ENCODE measurements around the gene VPS13D. TPM values are rescaled to one million over a fixed set of nuclear protein-coding genes. Genes with fewer than 3 reads are reported as not detected.
"Not testable (repeated sequence)": the region's sequence is repeated elsewhere in the genome, so short reads cannot be mapped to it uniquely, and the experiment has no call there.

VPS13D gene
- total RNA-seq, 6 experiments from 2014 or later = 25.9 to 36.9 (median 30.8) TPM

GRCh38 chr1:12536023-12536639 lies 306.3 kb downstream of the VPS13D start:
- peaks cover 0 to 24% (median 3%) of the 10 kb centered on the region in 4 donors for H3K4me1 ChIP-seq
- no peaks in the 10 kb centered on the region for H3K36me3 ChIP-seq
- H3K27ac ChIP-seq = no peak overlapping the region
- H3K9me3 ChIP-seq = no peaks in the 10 kb centered on the region
- ATAC-seq (no peak), DNase-seq (no peak)
- H3K4me3 ChIP-seq = no peak overlapping the region
- H3K27me3 ChIP-seq = no peaks in the 10 kb centered on the region
- 91% methylated on average over 1 of the region's 1 CpG for WGBS (ENCODE audit: insufficient coverage, low coverage, low lambda C conversion rate, missing lambda C conversion rate)
- TF ChIP-seq CTCF (IDR thresholded peaks at IDR 0.05) (no peak), POLR2A (IDR thresholded peaks at IDR 0.05) (no peak)
- intact Hi-C loops (cut with DNase I) = no loop called here

- TF ChIP-seq CTCF (IDR thresholded peaks at IDR 0.05) = no peak
- no peak for TF ChIP-seq POLR2A (IDR thresholded peaks at IDR 0.05)
- no peak for ATAC-seq
- no peak for DNase-seq
- H3K27me3 ChIP-seq = no peaks in the 10 kb centered on the region
- H3K9me3 ChIP-seq = no peaks in the 10 kb centered on the region
- H3K27ac ChIP-seq = no peak overlapping the region
- peaks cover 0 to 24% (median 7%) of the 10 kb centered on the region in 4 donors for H3K4me1 ChIP-seq
- 95% methylated on average over 4 of the region's 4 CpGs for WGBS (ENCODE audit: insufficient coverage, low coverage, low lambda C conversion rate, missing lambda C conversion rate)
- H3K36me3 ChIP-seq = no peaks in the 10 kb centered on the region
- intact Hi-C loops (cut with DNase I) = no loop called here
- no peak overlapping the region for H3K4me3 ChIP-seq
These were observed 307.5 kb downstream of the VPS13D start for GRCh38 chr1:12537294-12537693.

- Histone ChIP-seq H3K4me3 (no peak overlapping the region), H3K4me1 (peaks cover 0 to 19% (median 7%) of the 10 kb centered on the region in 4 donors), H3K9me3 (no peaks in the 10 kb centered on the region), H3K36me3 (no peaks in the 10 kb centered on the region), H3K27me3 (no peaks in the 10 kb centered on the region), H3K27ac (no peak overlapping the region)
- ATAC-seq (no peak), DNase-seq (no peak)
- intact Hi-C loops (cut with DNase I) = no loop called here
- TF ChIP-seq CTCF (IDR thresholded peaks at IDR 0.05) (no peak), POLR2A (IDR thresholded peaks at IDR 0.05) (no peak)
- 77% methylated on average over 2 of the region's 3 CpGs for WGBS (ENCODE audit: insufficient coverage, low coverage, low lambda C conversion rate, missing lambda C conversion rate)
These were observed 308.2 kb downstream of the VPS13D start for GRCh38 chr1:12537906-12538461.

- H3K9me3 ChIP-seq; H3K27me3 ChIP-seq; intact Hi-C loops (cut with DNase I); H3K27ac ChIP-seq; ATAC-seq; H3K4me3 ChIP-seq; H3K36me3 ChIP-seq; DNase-seq: not testable (repeated sequence)
- 89% methylated on average over 1 of the region's 3 CpGs for WGBS (ENCODE audit: insufficient coverage, low coverage, low lambda C conversion rate, missing lambda C conversion rate)
- H3K4me1 ChIP-seq = peaks cover 0 to 21% (median 7%) of the 10 kb centered on the region in 4 donors
These were observed 308.7 kb downstream of the VPS13D start for GRCh38 chr1:12538536-12538935.

- peaks cover 0 to 27% (median 11%) of the 10 kb centered on the region in 4 donors for H3K4me1 ChIP-seq
- no peak for ATAC-seq
- no peak overlapping the region for H3K4me3 ChIP-seq
- no peaks in the 10 kb centered on the region for H3K36me3 ChIP-seq
- H3K27ac ChIP-seq = no peak overlapping the region
- DNase-seq = no peak
- no CpG with 5 or more reads among the region's 2 CpGs for WGBS (ENCODE audit: insufficient coverage, low coverage, low lambda C conversion rate, missing lambda C conversion rate)
- no peaks in the 10 kb centered on the region for H3K27me3 ChIP-seq
- intact Hi-C loops (cut with DNase I) = no loop called here
- TF ChIP-seq POLR2A (IDR thresholded peaks at IDR 0.05) (no peak), CTCF (IDR thresholded peaks at IDR 0.05) (no peak)
- H3K9me3 ChIP-seq = no peaks in the 10 kb centered on the region
These were observed 309.5 kb downstream of the VPS13D start for GRCh38 chr1:12539320-12539704.

All from right lobe of liver (tissue), 6 donors.